DND-41 (cell line): Measurements from ENCODE around the gene IGSF23.
"Not testable (repeated sequence)": the region's sequence is repeated elsewhere in the genome, so short reads cannot be mapped to it uniquely, and the experiment has no call there.

Experiments
- ATAC-seq: fragments of 200-7000 bp; cut with Tn5 transposase; 3 replicates; pipeline ENCODE4 v1.9.1; 2021; ENCODE audit warnings: low read depth; ENCODE audit not compliant: insufficient read depth
- DNase-seq: peaks from one replicate; pipeline ENCODE4 v3.0.0-alpha.2; 2020
- H2AFZ ChIP-seq: 2 replicates; pipeline ENCODE4 v1.6.0; 2012; ENCODE audit warnings: low read depth, low read length
- H3K27ac ChIP-seq: 2 replicates; pipeline ENCODE4 v1.5.1; 2012; ENCODE audit warnings: low read length, inconsistent platforms
- H3K27me3 ChIP-seq: fragments of 200-600 bp; sonication (generic); 2 replicates; pipeline ENCODE4 v1.6.0; 2012; ENCODE audit warnings: low read length, mild to moderate bottlenecking, inconsistent platforms; ENCODE audit not compliant: insufficient read depth, poor library complexity
- H3K36me3 ChIP-seq: 2 replicates; pipeline ENCODE4 v1.5.1; 2012; ENCODE audit warnings: low read length, inconsistent platforms; ENCODE audit not compliant: insufficient read depth
- H3K4me1 ChIP-seq: 2 replicates; pipeline ENCODE4 v1.5.1; 2012; ENCODE audit warnings: mild to moderate bottlenecking, low read length; ENCODE audit not compliant: insufficient read depth
- H3K4me2 ChIP-seq: 2 replicates; pipeline ENCODE4 v1.6.0; 2012; ENCODE audit warnings: mild to moderate bottlenecking, moderate library complexity, low read length, inconsistent platforms; ENCODE audit not compliant: insufficient read depth
- H3K4me3 ChIP-seq, 2 experiments: fragments of 200-600 bp in 1 of 2; shearing (Covaris generic) in 1 of 2; 2 replicates each; pipeline ENCODE4 v1.5.1; 2012 to 2016; ENCODE audit warnings: inconsistent platforms in 2 of 2, low read length in 2 of 2, mild to moderate bottlenecking in 2 of 2, low read depth in 1 of 2, moderate library complexity in 1 of 2
- H3K79me2 ChIP-seq: 2 replicates; pipeline ENCODE4 v1.6.0; 2012; ENCODE audit warnings: low read length, inconsistent platforms; ENCODE audit not compliant: insufficient read depth
- H3K9ac ChIP-seq: 2 replicates; pipeline ENCODE4 v1.6.0; 2012; ENCODE audit warnings: low read depth, mild to moderate bottlenecking, inconsistent platforms, low read length, moderate library complexity
- H3K9me3 ChIP-seq: 2 replicates; pipeline ENCODE4 v1.5.1; 2012; ENCODE audit warnings: low read length, moderate library complexity, mild to moderate bottlenecking, inconsistent platforms; ENCODE audit not compliant: insufficient read depth, severe bottlenecking
- H4K20me1 ChIP-seq: 2 replicates; pipeline ENCODE4 v1.6.0; 2012; ENCODE audit warnings: low read length; ENCODE audit not compliant: insufficient read depth
- CTCF ChIP-seq: IDR thresholded peaks from 2 replicates; pipeline ENCODE4 v1.5.1; 2012; ENCODE audit warnings: borderline replicate concordance, low read length, moderate library complexity, mild to moderate bottlenecking; ENCODE audit not compliant: poor library complexity, severe bottlenecking; ENCODE audit errors: extremely low read depth
- EZH2 ChIP-seq: IDR thresholded peaks from 3 replicates; pipeline ENCODE4 v1.6.1; 2012; ENCODE audit warnings: borderline replicate concordance, low read depth, mild to moderate bottlenecking, moderate library complexity, low read length, inconsistent platforms; ENCODE audit not compliant: severe bottlenecking

Gene IGSF23

GRCh38 chr19:44624840-44625354 is 11.5 kb downstream of the IGSF23 start:
- no peaks in the 10 kb centered on the region for H3K79me2 ChIP-seq
- no peak overlapping the region for H3K4me3 ChIP-seq
- H3K9ac ChIP-seq, result no peak overlapping the region
- TF ChIP-seq EZH2, result no peak
- no peak for TF ChIP-seq CTCF
- ATAC-seq (no peak), DNase-seq (no peak)
- no peak overlapping the region for H2AFZ ChIP-seq
- H3K9me3 ChIP-seq, result no peaks in the 10 kb centered on the region
- H3K27me3 ChIP-seq, result no peaks in the 10 kb centered on the region
- H3K4me1 ChIP-seq, result no peaks in the 10 kb centered on the region
- H3K36me3 ChIP-seq, result no peaks in the 10 kb centered on the region
- H3K27ac ChIP-seq, result no peak overlapping the region
- H4K20me1 ChIP-seq, result no peaks in the 10 kb centered on the region
- H3K4me2 ChIP-seq, result no peak overlapping the region

- DNase-seq, H3K9ac ChIP-seq, H3K4me2 ChIP-seq, H3K36me3 ChIP-seq, H2AFZ ChIP-seq, H4K20me1 ChIP-seq, H3K9me3 ChIP-seq, ATAC-seq, H3K27ac ChIP-seq, H3K4me3 ChIP-seq, H3K27me3 ChIP-seq, H3K4me1 ChIP-seq, H3K79me2 ChIP-seq: not testable (repeated sequence)
Measured at GRCh38 chr19:44625637-44626036, 12.3 kb downstream of the IGSF23 start.

- Histone ChIP-seq H3K27me3 (no peaks in the 10 kb centered on the region), H3K79me2 (no peaks in the 10 kb centered on the region), H4K20me1 (no peaks in the 10 kb centered on the region), H2AFZ (no peak overlapping the region), H3K4me1 (no peaks in the 10 kb centered on the region), H3K27ac (no peak overlapping the region), H3K4me2 (no peak overlapping the region), H3K4me3 (no peak overlapping the region), H3K9me3 (no peaks in the 10 kb centered on the region), H3K9ac (no peak overlapping the region), H3K36me3 (no peaks in the 10 kb centered on the region)
- TF ChIP-seq EZH2 (no peak), CTCF (no peak)
- ATAC-seq (no peak), DNase-seq (no peak)
Measured at GRCh38 chr19:44626048-44626624, 12.8 kb downstream of the IGSF23 start.

- no peak overlapping the region for H3K4me3 ChIP-seq
- no peak for TF ChIP-seq EZH2
- no peak for TF ChIP-seq CTCF
- H2AFZ ChIP-seq, result no peak overlapping the region
- DNase-seq (no peak), ATAC-seq (no peak)
- H3K9me3 ChIP-seq, result no peaks in the 10 kb centered on the region
- H3K36me3 ChIP-seq, result no peaks in the 10 kb centered on the region
- H3K4me1 ChIP-seq, result no peaks in the 10 kb centered on the region
- H3K4me2 ChIP-seq, result no peak overlapping the region
- no peaks in the 10 kb centered on the region for H3K27me3 ChIP-seq
- no peaks in the 10 kb centered on the region for H4K20me1 ChIP-seq
- H3K9ac ChIP-seq, result no peak overlapping the region
- no peaks in the 10 kb centered on the region for H3K79me2 ChIP-seq
- H3K27ac ChIP-seq, result no peak overlapping the region
Measured at GRCh38 chr19:44627631-44628030, 14.3 kb downstream of the IGSF23 start.
